ENCODE data around the gene LSM14B. TPM values are rescaled to one million over a fixed set of nuclear protein-coding genes. Genes with fewer than 3 reads are reported as not detected.
"Not testable (repeated sequence)": the region's sequence is repeated elsewhere in the genome, so short reads cannot be mapped to it uniquely, and the experiment has no call there.

LSM14B gene
- polyA plus RNA-seq, 1 donor from 2014 or later, result 0.98 TPM

GRCh38 chr20:62142252-62143080, 20.2 kb downstream of the LSM14B start:
- Mint-ChIP-seq H3K4me1 (peaks cover 21 to 34% (median 22%) of the 10 kb centered on the region in 3 donors), H3K9me3 (no peaks in the 10 kb centered on the region), H3K36me3 (peaks cover 6% of the 10 kb centered on the region), H3K27me3 (no peaks in the 10 kb centered on the region), H3K27ac (peak overlapping the region; percentile 94 to 95 (median 94)), H3K4me3 (peak overlapping the region; percentile 88 to 96 (median 94))

DNA sequence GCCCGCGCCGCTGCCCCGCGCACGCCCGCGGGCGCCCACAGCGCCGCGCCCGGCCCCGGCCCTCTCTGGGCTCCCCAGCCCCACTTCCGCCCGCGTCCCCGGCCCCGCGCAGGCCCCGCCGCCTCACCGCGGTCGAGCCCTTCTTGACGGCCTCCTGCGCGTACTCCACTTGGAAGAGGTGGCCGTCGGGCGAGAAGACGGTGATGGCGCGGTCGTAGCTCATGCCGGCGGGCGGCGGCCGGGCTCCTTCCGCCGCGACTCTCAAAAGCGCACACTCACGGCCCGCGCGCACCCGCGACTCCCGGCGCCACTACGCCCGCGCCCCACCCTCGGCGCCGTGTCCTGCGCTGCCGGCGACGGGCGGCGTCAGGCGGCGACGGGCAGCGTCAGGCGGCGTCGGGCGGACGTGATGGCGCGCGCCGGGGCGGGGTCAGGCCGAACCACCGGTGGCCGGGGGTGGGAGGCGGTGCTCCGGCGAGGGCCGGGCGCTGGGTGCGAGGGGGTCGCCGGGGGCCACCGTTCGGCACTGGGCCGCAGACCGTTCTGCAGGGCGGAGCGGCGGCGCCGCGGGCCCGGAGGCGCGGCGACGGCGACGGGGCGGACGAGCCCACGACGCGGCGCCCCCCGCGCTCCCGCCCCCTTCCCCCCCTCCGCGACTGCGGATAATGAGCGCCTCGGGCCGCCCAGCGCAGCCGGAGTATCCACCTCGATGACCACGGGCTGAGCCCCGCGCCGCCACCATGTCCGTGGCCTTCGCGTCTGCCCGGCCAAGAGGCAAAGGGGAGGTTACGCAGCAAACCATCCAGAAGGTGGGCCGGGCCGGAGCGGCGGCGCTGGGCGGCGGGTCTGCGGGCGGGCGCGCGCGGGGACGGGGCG, 21.0 kb downstream of the LSM14B start, which contains the start of the genes PSMA7 and SS18L1:
Gene PSMA7, minus strand, starts transcription at position 314 of the 876 bp plus-strand sequence. Its CDS starts 91 bp downstream, at position 223.
Gene SS18L1, plus strand, starts transcription at position 689 of the 876 bp plus-strand sequence. Its CDS starts 52 bp downstream, at position 741.
- H3K27me3 Mint-ChIP-seq, result no peaks in the 10 kb centered on the region
- peak within 1 kb of the TSS; percentile 94 to 95 (median 94) for H3K27ac Mint-ChIP-seq
- H3K36me3 Mint-ChIP-seq, result peaks cover under 1% of the 10 kb centered on the region
- H3K4me1 Mint-ChIP-seq, result peaks cover 21 to 34% (median 22%) of the 10 kb centered on the region in 3 donors
- H3K4me3 Mint-ChIP-seq, result peak within 1 kb of the TSS; percentile 88 to 96 (median 94)
- H3K9me3 Mint-ChIP-seq, result no peaks in the 10 kb centered on the region

DNA sequence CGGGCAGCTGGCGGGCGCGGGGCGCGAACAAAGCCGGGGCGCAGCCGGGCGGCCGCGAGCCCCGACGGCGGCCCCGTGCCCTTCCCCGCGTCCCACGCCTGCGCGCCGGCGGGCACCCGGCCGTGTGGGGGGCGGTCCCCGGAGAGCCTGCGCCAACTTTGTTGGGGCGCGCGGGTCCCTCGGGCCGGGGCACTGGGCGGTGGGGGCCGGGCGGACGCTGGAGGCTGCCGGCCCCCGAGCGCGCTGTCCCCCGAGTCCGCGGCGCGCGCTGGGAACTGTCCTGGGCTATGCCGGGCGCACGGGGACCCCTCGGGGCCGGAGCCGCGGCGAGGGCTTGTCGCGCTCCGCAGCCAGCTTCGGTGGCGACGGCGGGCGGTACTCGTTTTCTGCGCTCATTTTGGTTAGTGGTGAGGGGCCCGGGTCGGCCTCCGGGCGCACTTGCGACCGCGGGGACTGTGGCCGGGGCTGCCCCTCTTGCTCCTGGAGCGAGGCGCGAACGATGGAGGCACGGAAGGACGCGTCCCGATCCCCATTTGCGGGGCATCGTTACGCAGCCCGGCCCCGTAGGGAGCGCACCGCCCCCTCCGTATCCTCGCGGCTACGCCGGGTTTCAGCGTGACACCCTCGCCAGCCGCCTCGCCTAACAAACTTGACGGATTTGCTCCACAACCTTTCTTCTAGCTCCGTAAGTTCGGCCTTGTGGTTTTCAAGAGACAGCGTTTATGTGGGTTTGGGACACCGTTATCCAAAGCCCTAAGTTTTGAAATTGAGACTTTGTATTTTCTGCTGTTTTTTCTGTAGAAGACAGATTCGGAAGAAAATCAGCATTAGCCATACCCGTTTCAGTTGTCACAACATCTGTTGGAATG, 21.9 kb downstream of the LSM14B start:
- Mint-ChIP-seq H3K4me3 (peak overlapping the region; percentile 80 to 95 (median 92)), H3K4me1 (peaks cover 21 to 34% (median 22%) of the 10 kb centered on the region in 3 donors), H3K9me3 (no peaks in the 10 kb centered on the region), H3K27me3 (no peaks in the 10 kb centered on the region), H3K36me3 (no peaks in the 10 kb centered on the region), H3K27ac (peak overlapping the region; percentile 39 to 93 (median 92))

- peak overlapping the region in 1 of 3 donors; percentile 93 for H3K27ac Mint-ChIP-seq
- H3K36me3 Mint-ChIP-seq, result peaks cover 2% of the 10 kb centered on the region
- H3K27me3 Mint-ChIP-seq, result no peaks in the 10 kb centered on the region
- peak overlapping the region in 2 of 4 donors; percentile 93 to 95 for H3K4me3 Mint-ChIP-seq
- H3K9me3 Mint-ChIP-seq, result no peaks in the 10 kb centered on the region
- peaks cover 20 to 31% (median 25%) of the 10 kb centered on the region in 3 donors for H3K4me1 Mint-ChIP-seq
Observed at GRCh38 chr20:62145688-62146018, 23.4 kb downstream of the LSM14B start.

DNA sequence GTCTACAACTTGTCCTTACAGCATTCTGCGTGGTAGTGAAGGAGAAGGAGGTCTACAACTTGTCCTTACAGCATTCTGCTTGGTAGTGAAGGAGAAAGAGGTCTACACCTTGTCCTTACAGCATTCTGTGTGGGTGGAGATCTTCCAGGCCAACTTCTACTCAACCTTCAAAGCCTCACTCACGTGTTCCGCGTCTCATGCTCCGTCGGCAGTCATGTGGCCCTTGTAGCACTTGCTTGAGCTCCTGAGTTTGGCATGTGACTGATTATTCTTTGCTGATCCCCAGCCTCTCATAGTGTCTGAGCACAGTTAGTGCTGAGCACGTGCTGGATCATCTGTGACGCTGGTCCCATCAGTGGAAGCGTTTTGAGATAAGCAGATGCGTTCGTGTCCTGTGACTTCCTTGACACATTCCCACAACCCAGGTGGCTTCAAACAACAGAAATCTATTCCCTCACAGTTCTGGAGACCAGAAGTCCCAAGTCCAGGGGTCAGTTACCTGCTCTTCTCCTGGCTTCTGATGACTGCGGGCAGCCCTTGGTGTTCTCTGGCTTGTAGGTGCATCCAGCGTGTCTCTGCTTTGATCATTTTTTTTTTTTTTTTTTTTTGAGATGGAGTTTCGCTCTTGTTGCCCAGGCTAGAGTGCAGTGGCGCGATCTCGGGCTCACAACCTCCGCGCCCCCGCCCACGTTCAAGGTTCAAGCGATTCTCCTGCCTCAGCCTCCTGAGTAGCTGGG, 23.9 kb downstream of the LSM14B start:
- H3K4me3 Mint-ChIP-seq, result peak overlapping the region in 2 of 4 donors; percentile 51 to 95
- H3K36me3 Mint-ChIP-seq, result peaks cover 2% of the 10 kb centered on the region
- no peaks in the 10 kb centered on the region for H3K9me3 Mint-ChIP-seq
- peaks cover 18 to 28% (median 25%) of the 10 kb centered on the region in 3 donors for H3K4me1 Mint-ChIP-seq
- peak overlapping the region in 1 of 3 donors; percentile 93 for H3K27ac Mint-ChIP-seq
- no peaks in the 10 kb centered on the region for H3K27me3 Mint-ChIP-seq

DNA sequence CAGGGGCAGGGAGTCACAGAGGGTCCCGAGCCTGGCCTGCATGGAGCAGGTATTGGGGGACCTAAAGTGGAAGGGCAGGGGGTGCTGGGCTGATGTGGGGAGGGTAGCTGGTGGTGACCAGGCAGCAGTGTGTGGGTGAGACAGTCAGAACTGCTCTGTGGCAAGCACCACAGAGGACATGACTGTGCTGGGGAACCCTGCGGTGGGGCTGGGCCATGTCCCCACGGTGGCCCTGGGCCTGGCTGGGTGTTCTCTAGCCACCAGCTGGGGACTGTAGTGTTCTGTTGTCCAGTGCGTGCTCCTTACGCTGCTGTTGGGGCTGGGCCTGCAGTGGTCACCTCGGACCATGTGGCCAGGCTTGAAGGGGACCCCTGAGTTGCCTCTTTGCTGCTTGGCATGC, 24.9 kb downstream of the LSM14B start:
- H3K27me3 Mint-ChIP-seq, result no peaks in the 10 kb centered on the region
- H3K36me3 Mint-ChIP-seq, result peaks cover 2% of the 10 kb centered on the region
- H3K4me3 Mint-ChIP-seq, result peak overlapping the region in 1 of 4 donors; percentile 29
- H3K4me1 Mint-ChIP-seq, result peaks cover 10 to 19% (median 17%) of the 10 kb centered on the region in 3 donors
- no peaks in the 10 kb centered on the region for H3K9me3 Mint-ChIP-seq
- H3K27ac Mint-ChIP-seq, result peak overlapping the region in 1 of 3 donors; percentile 45

DNA sequence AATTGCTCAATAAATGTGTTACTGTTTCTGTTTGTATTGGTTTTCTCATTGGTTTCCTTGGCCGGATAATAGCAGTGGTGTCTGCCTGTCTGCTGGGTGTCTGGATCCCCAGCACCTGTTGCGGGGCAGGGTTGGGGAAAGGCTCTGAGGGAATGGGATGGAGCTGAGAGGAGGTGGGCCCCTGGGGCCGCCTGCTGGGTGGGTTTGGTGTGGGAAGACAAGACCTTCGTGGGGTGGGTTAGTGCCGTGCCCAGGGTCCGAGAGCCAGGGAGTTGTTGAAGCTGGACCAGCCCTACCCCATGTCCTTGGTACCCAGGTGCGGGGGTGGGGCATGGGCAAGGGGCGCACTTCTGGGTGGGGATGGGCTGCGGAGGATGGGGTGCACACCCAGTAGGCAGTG, 25.3 kb downstream of the LSM14B start:
- Mint-ChIP-seq H3K9me3 (no peaks in the 10 kb centered on the region), H3K27me3 (no peaks in the 10 kb centered on the region), H3K27ac (peak overlapping the region in 1 of 3 donors; percentile 45), H3K36me3 (peaks cover 2% of the 10 kb centered on the region), H3K4me3 (peak overlapping the region in 1 of 4 donors; percentile 29), H3K4me1 (peaks cover 8 to 17% (median 13%) of the 10 kb centered on the region in 3 donors)

DNA sequence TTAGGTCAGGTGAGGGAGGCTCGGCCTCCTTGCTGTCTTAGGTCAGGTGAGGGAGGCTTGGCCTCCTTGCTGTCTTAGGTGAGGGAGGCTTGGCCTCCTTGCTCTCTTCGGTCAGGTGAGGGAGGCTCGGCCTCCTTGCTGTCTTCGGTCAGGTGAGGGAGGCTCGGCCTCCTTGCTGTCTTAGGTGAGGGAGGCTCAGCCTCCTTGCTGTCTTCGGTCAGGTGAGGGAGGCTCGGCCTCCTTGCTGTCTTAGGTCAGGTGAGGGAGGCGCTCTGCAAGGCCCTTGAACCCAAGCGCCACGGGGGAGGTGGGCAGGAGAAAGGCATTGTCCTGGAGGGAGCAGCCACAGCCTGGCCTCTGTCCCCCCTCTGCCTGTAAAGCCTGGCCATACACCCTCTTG, 26.1 kb downstream of the LSM14B start:
- not testable (repeated sequence) for H3K36me3 Mint-ChIP-seq, H3K9me3 Mint-ChIP-seq, H3K27me3 Mint-ChIP-seq, H3K27ac Mint-ChIP-seq, H3K4me3 Mint-ChIP-seq
- H3K4me1 Mint-ChIP-seq, result peaks cover 8 to 18% (median 17%) of the 10 kb centered on the region in 3 donors

DNA sequence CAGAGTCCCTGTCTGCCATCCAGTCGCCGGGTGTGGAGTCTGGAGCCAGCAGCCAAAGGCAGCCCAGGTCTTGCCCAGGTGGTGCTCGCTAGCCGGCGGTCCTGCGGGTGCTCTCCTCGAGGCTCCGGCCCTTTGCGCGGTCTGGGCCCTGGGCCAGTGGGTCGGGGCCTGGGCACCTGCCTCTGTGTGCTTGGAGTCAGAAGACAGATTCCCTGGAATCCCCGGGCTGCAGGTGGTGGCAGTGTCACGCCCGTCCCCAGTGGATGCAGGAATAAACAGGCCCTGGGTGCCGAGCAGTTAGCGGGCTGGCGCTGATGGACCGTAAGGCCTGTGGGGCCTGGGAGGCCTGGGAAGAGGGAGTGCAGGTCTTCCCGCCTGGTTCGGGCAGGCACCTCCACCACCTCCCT, 26.6 kb downstream of the LSM14B start:
- Mint-ChIP-seq H3K4me3 (no peak overlapping the region), H3K9me3 (peaks cover 0 to 4% (median 3%) of the 10 kb centered on the region in 3 donors), H3K27me3 (no peaks in the 10 kb centered on the region), H3K36me3 (peaks cover 9% of the 10 kb centered on the region), H3K4me1 (peaks cover 13 to 18% (median 17%) of the 10 kb centered on the region in 3 donors), H3K27ac (peak overlapping the region in 1 of 3 donors; percentile 45)

- no peak overlapping the region for H3K4me3 Mint-ChIP-seq
- peaks cover 11 to 13% (median 13%) of the 10 kb centered on the region in 3 donors for H3K4me1 Mint-ChIP-seq
Observed at GRCh38 chr20:62149532-62150309, 27.4 kb downstream of the LSM14B start.

DNA sequence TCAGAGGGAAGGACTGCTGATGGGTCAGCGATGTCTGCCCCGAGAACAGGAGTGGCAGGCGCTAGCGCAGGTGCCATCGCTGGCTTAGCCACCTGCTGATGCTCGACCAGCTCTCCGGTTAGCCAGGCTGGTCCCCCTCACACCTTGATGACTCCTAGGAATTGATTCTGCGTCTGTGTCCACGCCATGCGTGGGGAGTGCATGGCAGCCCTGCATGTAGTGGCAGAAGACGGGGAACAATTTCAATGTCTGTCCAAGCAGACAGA, 28.0 kb downstream of the LSM14B start:
- Mint-ChIP-seq H3K4me1 (peaks cover 8 to 10% (median 9%) of the 10 kb centered on the region in 3 donors), H3K27ac (no peak overlapping the region), H3K36me3 (peaks cover 17% of the 10 kb centered on the region), H3K27me3 (no peaks in the 10 kb centered on the region), H3K9me3 (peaks cover 0 to 4% (median 3%) of the 10 kb centered on the region in 3 donors), H3K4me3 (no peak overlapping the region)

More at GRCh38 chr20:62149532-62150309, 27.4 kb downstream of the LSM14B start:
- no peaks in the 10 kb centered on the region for H3K27me3 Mint-ChIP-seq
- H3K9me3 Mint-ChIP-seq, result peaks cover 0 to 4% (median 3%) of the 10 kb centered on the region in 3 donors
- peak overlapping the region in 1 of 3 donors; percentile 45 for H3K27ac Mint-ChIP-seq
- peaks cover 14% of the 10 kb centered on the region for H3K36me3 Mint-ChIP-seq

GRCh38 chr20:62151225-62151624, 28.9 kb downstream of the LSM14B start:
- Mint-ChIP-seq H3K27me3 (no peaks in the 10 kb centered on the region), H3K4me1 (peaks cover 5 to 10% (median 9%) of the 10 kb centered on the region in 3 donors), H3K27ac (no peak overlapping the region), H3K36me3 (peaks cover 18% of the 10 kb centered on the region), H3K4me3 (no peak overlapping the region), H3K9me3 (peaks cover 0 to 4% (median 3%) of the 10 kb centered on the region in 3 donors)

GRCh38 chr20:62151835-62152364, 29.6 kb downstream of the LSM14B start:
- H3K4me3 Mint-ChIP-seq, result no peak overlapping the region
- peaks cover 0 to 4% (median 3%) of the 10 kb centered on the region in 3 donors for H3K9me3 Mint-ChIP-seq
- H3K36me3 Mint-ChIP-seq, result peaks cover 18% of the 10 kb centered on the region
- no peaks in the 10 kb centered on the region for H3K27me3 Mint-ChIP-seq
- H3K27ac Mint-ChIP-seq, result peak overlapping the region in 1 of 3 donors; percentile 68
- peaks cover 5 to 11% (median 9%) of the 10 kb centered on the region in 3 donors for H3K4me1 Mint-ChIP-seq
